Measurements from ENCODE around the gene NOG.

DNA sequence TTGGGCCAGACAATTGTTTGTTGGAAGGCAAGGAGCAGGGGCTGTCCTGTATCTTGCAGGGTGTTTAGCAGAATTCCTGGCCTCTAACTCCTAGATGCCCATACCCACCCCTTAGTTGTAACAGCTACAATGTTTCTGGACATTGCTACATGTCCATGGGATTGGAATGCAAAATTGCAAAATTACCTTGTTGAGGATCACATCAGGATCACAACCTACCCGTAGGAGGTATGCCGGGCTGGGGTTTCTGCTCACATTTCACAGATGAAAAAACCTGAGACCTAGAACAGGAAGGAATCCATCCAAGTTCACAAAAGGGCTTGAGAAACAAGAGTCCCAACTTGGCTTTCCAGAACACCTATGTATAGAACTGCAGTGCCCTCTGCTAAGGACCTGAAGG lies 22.7 kb downstream of the NOG start:
- TF ChIP-seq EP300 (IDR thresholded peaks at IDR 0.05) = no peak
- no peak for TF ChIP-seq POLR2AphosphoS5 (IDR thresholded peaks at IDR 0.05)
- TF ChIP-seq, protein P1, sequence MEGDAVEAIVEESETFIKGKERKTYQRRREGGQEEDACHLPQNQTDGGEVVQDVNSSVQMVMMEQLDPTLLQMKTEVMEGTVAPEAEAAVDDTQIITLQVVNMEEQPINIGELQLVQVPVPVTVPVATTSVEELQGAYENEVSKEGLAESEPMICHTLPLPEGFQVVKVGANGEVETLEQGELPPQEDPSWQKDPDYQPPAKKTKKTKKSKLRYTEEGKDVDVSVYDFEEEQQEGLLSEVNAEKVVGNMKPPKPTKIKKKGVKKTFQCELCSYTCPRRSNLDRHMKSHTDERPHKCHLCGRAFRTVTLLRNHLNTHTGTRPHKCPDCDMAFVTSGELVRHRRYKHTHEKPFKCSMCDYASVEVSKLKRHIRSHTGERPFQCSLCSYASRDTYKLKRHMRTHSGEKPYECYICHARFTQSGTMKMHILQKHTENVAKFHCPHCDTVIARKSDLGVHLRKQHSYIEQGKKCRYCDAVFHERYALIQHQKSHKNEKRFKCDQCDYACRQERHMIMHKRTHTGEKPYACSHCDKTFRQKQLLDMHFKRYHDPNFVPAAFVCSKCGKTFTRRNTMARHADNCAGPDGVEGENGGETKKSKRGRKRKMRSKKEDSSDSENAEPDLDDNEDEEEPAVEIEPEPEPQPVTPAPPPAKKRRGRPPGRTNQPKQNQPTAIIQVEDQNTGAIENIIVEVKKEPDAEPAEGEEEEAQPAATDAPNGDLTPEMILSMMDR (IDR thresholded peaks at IDR 0.05) = no peak
- TF ChIP-seq POLR2A (IDR thresholded peaks at IDR 0.05) = no peak
